ENCODE results near the gene ZSWIM6. TPM values are rescaled to one million over a fixed set of nuclear protein-coding genes. Genes with fewer than 3 reads are reported as not detected.
A peak's percentile ranks its signal among the peaks of the same experiment; 100 is the strongest.

ZSWIM6 gene
- polyA plus RNA-seq, 2 of the 4 experiments (the other 2 are of a cell fraction) = 8.9 to 18.0 TPM

DNA sequence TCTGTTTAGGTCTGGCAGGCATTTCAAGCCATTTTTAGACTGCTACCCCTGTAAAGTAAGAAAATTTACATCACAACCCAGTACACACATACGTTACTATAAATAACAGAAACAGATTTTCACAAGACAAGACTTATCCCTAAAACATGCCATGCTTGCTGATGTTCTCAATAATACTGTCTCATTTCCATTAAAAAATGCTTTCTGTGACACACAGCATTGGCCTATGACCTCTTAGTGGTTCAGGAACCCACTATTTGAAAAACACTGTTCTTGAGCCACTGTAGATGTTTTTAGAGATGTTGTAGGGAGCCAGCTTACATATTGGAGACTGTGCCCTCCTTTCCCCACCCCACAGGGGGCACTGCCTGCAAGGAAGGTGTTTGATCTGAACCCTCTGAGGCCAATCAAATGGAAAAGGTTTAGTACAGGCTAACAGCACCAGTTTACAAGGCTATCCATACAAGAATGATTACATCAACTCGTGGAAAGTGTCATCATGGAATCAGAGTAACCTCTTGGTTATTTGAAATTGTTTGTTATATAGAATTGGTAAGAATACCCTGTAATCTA lies 30.8 kb downstream of the ZSWIM6 start:
- H3K9me3 ChIP-seq = peaks cover 2% of the 10 kb centered on the region; the same call in 2 of the 3 replicates
- peaks cover 15% of the 10 kb centered on the region; the same call in 1 of the 3 replicates for H3K4me1 ChIP-seq
- TF ChIP-seq CHD2 (IDR thresholded peaks at IDR 0.05; ENCODE audit: low read length, partially characterized antibody) (no peak), TP53 (CRISPR knock-in tag; IDR thresholded peaks at IDR 0.05) (no peak), POLR2A (IDR thresholded peaks at IDR 0.05; ENCODE audit: low read length) (no peak)
- ChIA-PET CTCF (interaction anchor here (0.6 kb wide), 1 partner anchor 279 kb away, joined by 3 read pairs; no protein-coding TSS in a partner anchor), POLR2A (no interaction called here)
- no peak overlapping the region for H3K4me3 ChIP-seq
- FAIRE-seq (no peak), ATAC-seq (peak; percentile 61 to 65), DNase-seq (ENCODE audit: low read depth in 1 of 2, low spot score in 1 of 2) (peak in 1 of 2 experiments; percentile 38)
- H3K27ac ChIP-seq = no peak overlapping the region
- H3K4me2 ChIP-seq = no peak overlapping the region
- 87% methylated on average over 2 of the region's 2 CpGs for WGBS (ENCODE audit: missing lambda C conversion rate)

DNA sequence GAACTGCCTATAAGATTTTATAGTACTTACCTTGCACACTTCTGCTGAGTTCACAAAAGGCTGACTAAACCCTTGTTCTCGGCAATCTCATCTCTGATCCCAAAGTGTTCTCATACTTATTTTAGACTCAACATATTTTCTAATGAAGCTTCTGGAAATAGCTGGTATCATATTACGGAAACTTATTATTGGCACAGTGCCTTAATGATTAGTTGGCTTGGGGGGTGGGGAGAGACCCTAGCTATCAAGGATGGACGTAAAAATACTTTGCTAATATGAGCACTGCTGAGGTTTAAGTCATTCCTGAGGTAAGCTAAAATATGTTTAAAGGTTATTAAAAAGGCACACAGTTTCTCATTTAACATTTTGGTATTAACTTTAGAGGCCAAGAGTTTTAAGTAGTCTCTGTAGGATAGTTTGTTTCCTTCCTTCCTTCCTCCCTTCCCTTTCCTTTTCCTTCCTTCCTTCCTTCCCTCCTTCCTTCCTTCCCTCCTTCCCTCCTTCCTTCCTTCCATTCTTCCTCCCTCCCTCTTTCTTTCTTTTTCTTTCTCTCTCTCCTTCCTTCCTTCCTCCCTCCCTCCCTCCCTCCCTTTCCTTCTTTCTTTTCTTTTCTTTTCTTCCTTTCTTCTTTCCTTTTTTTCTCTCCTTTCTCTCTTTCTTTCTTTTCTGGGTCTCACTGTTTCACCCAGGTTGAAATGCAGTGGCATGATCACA lies 31.5 kb downstream of the ZSWIM6 start:
- no peak for FAIRE-seq
- Histone ChIP-seq H3K4me2 (no peak overlapping the region), H3K9me3 (no peaks in the 10 kb centered on the region), H3K4me3 (no peak overlapping the region), H3K4me1 (peaks cover 15% of the 10 kb centered on the region; the same call in 2 of the 3 replicates), H3K27ac (no peak overlapping the region)
- no peak for DNase-seq (ENCODE audit: low read depth in 1 of 2, low spot score in 1 of 2)
- no peak for TF ChIP-seq FOSL2 (IDR thresholded peaks at IDR 0.05)
- TF ChIP-seq FOSL2 (CRISPR knock-in tag; IDR thresholded peaks at IDR 0.05) = no peak
- TF ChIP-seq RNF2 (IDR thresholded peaks at IDR 0.05; ENCODE audit: borderline replicate concordance, low read depth) = no peak
- no peak for TF ChIP-seq RFX5 (IDR thresholded peaks at IDR 0.05)
- TF ChIP-seq FOSB (CRISPR knock-in tag; IDR thresholded peaks at IDR 0.05) = no peak
- no peak for TF ChIP-seq ZNF302 (CRISPR knock-in tag; IDR thresholded peaks at IDR 0.05)
- TF ChIP-seq, protein P1, sequence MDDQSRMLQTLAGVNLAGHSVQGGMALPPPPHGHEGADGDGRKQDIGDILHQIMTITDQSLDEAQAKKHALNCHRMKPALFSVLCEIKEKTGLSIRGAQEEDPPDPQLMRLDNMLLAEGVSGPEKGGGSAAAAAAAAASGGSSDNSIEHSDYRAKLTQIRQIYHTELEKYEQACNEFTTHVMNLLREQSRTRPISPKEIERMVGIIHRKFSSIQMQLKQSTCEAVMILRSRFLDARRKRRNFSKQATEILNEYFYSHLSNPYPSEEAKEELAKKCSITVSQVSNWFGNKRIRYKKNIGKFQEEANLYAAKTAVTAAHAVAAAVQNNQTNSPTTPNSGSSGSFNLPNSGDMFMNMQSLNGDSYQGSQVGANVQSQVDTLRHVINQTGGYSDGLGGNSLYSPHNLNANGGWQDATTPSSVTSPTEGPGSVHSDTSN (IDR thresholded peaks at IDR 0.05) = no peak
- TF ChIP-seq ZC3H11A (IDR thresholded peaks at IDR 0.05) = no peak
- CTCF ChIA-PET = interaction anchor here (0.6 kb wide), 1 partner anchor 278 kb away, joined by 3 read pairs; no protein-coding TSS in a partner anchor
- 90% methylated on average over 3 of the region's 3 CpGs for WGBS (ENCODE audit: missing lambda C conversion rate)
- no peak for ATAC-seq
- POLR2A ChIA-PET = no interaction called here

DNA sequence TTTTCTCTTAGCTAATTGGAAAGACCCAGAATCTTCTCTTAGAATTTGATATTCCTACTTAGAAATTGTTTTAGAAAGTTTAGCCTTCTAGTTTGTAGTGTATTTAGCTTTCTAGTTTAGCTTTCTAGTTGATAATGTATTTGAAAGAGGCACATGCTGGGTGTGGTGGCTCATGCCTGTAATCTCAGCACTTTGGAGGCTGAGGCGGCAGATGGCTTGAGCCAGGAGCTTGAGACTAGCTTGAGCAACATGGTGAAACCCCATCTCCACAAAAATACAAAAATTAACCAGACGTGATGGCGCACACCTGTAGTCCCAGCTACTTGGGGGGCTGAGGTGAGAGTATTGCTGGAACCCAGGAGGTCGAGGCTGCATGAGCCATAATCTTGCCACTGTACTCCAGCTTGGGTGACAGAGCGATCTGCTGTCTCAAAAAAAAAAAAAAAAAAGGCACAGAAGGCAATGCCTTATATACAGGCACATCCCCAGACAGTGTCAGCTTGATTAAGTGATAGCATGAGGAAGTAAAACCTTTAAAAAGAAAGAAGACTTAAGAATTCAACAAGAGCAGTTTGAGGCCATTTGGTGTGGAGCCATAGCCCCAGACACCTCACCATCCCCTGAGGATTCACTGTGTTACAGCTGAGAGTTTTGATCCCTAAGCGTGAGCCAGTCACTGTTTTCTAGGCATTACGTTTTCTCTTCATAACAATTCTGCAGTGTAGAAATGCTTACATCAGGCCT lies 34.6 kb downstream of the ZSWIM6 start:
- FAIRE-seq (no peak), DNase-seq (ENCODE audit: low read depth in 1 of 2, low spot score in 1 of 2) (no peak)
- CTCF ChIA-PET = interaction anchor here (0.8 to 1.4 kb wide), 3 partner anchors 12 to 292 kb away, joined by 3 read pairs; no protein-coding TSS in a partner anchor

More for the DNA sequence above, 34.6 kb downstream of the ZSWIM6 start:
- peak; percentile 15 to 20; a peak in 3 of 6 replicates for ATAC-seq
- H3K9me3 ChIP-seq = no peaks in the 10 kb centered on the region
- no peak overlapping the region for H3K27ac ChIP-seq
- no peak overlapping the region for H3K4me3 ChIP-seq
- WGBS (ENCODE audit: missing lambda C conversion rate) = 94% methylated on average over 7 of the region's 7 CpGs
- H3K4me2 ChIP-seq = no peak overlapping the region
- TF ChIP-seq MYC (IDR thresholded peaks at IDR 0.05; ENCODE audit: borderline replicate concordance, low read length) (no peak), ZFP36 (IDR thresholded peaks at IDR 0.05; ENCODE audit: borderline replicate concordance, partially characterized antibody) (no peak), BHLHE40 (IDR thresholded peaks at IDR 0.05; ENCODE audit: low read depth, low read length) (no peak), CHD2 (IDR thresholded peaks at IDR 0.05; ENCODE audit: low read length, partially characterized antibody) (no peak), CEBPB (IDR thresholded peaks at IDR 0.05) (no peak), FOSB (CRISPR knock-in tag; IDR thresholded peaks at IDR 0.05) (no peak), RAD21 (conservative IDR thresholded peaks at IDR 0.05 in 1 of 2, IDR thresholded peaks at IDR 0.05 in 1 of 2) (no peak), HOXA7 (CRISPR knock-in tag; IDR thresholded peaks at IDR 0.05) (no peak), ESRRA (IDR thresholded peaks at IDR 0.05; ENCODE audit: borderline replicate concordance, low read length) (no peak), RFX5 (IDR thresholded peaks at IDR 0.05) (no peak)
- TF ChIP-seq, protein P2, sequence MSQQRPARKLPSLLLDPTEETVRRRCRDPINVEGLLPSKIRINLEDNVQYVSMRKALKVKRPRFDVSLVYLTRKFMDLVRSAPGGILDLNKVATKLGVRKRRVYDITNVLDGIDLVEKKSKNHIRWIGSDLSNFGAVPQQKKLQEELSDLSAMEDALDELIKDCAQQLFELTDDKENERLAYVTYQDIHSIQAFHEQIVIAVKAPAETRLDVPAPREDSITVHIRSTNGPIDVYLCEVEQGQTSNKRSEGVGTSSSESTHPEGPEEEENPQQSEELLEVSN (IDR thresholded peaks at IDR 0.05; ENCODE audit: borderline replicate concordance, low read depth) = no peak
- TF ChIP-seq, protein P3, sequence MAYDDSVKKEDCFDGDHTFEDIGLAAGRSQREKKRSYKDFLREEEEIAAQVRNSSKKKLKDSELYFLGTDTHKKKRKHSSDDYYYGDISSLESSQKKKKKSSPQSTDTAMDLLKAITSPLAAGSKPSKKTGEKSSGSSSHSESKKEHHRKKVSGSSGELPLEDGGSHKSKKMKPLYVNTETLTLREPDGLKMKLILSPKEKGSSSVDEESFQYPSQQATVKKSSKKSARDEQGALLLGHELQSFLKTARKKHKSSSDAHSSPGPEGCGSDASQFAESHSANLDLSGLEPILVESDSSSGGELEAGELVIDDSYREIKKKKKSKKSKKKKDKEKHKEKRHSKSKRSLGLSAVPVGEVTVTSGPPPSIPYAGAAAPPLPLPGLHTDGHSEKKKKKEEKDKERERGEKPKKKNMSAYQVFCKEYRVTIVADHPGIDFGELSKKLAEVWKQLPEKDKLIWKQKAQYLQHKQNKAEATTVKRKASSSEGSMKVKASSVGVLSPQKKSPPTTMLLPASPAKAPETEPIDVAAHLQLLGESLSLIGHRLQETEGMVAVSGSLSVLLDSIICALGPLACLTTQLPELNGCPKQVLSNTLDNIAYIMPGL (CRISPR knock-in tag; IDR thresholded peaks at IDR 0.05; ENCODE audit: borderline replicate concordance) = no peak
- peaks cover 29% of the 10 kb centered on the region for H3K4me1 ChIP-seq
- POLR2A ChIA-PET = no interaction called here
